Right lobe of liver (tissue), 4 donors: Measurements from ENCODE around the gene DAPK2.

ENCODE experiments used
- POLR2A ChIP-seq: fragments of 450-650 bp; IDR thresholded peaks from one replicate; pipeline ENCODE4 v1.6.1; 2017; ENCODE audit warnings: antibody characterized with exemption, mild to moderate bottlenecking
- TF ChIP-seq, protein P1 (sequence below), 4 donors: fragments of 200-600 bp in 3 of 4; fragments of 450-650 bp in 1 of 4; IDR thresholded peaks; one replicate each; pipeline versions ENCODE4 v1.5.1 to v1.8.0; 2016 to 2022; ENCODE audit warnings: antibody characterized with exemption in 4 of 4, mild to moderate bottlenecking in 2 of 4
- donor health status: DM: no; HTN: no; CAD: no.
- donor health status: DM: no; HTN: no; CAD: no.
- donor health status: DM: no; HTN: yes; CAD: no.

DNA sequence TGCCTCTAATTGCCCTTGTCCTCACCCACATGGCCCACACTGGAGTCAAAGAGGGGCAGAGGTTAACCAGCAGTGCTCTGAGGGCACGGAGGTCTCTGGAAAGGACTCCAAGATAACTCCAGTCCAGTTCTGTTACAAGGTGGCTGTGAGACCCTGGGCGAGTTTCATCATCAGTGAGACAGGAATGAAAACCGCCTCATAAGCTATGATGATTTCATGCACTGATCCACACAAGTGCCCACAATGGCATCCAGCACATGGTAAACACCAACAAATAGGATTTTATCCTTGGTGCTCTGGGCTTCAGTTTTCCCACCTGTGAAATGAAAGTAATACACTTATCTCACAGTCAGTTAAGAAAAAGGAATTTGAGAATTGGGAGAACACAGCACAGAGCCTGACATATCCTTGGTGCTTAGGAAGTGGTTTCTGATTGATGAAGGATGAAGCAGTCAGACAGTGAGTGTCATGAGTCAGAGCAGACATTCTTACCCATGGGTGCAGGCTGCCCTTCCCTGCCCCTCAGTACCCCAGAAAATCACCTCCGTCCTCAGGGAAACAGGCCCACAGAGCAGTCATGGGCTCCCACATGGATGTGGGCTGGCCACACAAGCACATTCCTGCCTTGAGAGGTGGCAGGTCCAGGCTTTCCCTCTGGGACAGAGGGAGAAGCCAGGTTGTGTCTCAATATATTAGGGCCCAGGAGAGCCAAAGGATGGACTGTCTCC is 48.4 kb downstream of the DAPK2 start:
- no peak for TF ChIP-seq POLR2A
- TF ChIP-seq, protein P1, sequence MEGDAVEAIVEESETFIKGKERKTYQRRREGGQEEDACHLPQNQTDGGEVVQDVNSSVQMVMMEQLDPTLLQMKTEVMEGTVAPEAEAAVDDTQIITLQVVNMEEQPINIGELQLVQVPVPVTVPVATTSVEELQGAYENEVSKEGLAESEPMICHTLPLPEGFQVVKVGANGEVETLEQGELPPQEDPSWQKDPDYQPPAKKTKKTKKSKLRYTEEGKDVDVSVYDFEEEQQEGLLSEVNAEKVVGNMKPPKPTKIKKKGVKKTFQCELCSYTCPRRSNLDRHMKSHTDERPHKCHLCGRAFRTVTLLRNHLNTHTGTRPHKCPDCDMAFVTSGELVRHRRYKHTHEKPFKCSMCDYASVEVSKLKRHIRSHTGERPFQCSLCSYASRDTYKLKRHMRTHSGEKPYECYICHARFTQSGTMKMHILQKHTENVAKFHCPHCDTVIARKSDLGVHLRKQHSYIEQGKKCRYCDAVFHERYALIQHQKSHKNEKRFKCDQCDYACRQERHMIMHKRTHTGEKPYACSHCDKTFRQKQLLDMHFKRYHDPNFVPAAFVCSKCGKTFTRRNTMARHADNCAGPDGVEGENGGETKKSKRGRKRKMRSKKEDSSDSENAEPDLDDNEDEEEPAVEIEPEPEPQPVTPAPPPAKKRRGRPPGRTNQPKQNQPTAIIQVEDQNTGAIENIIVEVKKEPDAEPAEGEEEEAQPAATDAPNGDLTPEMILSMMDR (IDR thresholded peaks at IDR 0.05), result no peak
